Measurements from ENCODE around the gene CYTH4. TPM values are rescaled to one million over a fixed set of nuclear protein-coding genes. Genes with fewer than 3 reads are reported as not detected.

CYTH4 gene
- total RNA-seq, 4 donors from 2014 or later = 17.4 to 83.5 (median 34.4) TPM

DNA sequence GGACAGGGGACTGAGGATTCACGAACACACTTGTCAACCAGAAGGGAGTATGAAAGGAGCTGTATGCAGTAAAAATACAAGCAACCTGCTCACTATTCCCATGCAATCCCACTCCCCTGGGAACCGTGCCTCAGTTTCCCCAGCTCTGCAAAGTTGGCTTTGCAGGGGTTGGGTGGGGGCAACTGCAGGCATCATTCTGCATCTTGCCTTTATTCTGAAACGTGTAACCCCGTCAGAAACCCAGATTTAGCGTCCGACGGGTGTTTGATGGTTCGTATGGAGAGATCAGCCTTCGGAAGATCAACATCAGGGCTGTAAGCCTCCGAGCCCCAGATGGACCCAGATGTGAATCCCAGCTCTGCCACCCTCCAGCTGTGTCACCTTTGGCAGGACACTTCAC, 3.6 kb downstream of the CYTH4 start:
- TF ChIP-seq, protein P1, sequence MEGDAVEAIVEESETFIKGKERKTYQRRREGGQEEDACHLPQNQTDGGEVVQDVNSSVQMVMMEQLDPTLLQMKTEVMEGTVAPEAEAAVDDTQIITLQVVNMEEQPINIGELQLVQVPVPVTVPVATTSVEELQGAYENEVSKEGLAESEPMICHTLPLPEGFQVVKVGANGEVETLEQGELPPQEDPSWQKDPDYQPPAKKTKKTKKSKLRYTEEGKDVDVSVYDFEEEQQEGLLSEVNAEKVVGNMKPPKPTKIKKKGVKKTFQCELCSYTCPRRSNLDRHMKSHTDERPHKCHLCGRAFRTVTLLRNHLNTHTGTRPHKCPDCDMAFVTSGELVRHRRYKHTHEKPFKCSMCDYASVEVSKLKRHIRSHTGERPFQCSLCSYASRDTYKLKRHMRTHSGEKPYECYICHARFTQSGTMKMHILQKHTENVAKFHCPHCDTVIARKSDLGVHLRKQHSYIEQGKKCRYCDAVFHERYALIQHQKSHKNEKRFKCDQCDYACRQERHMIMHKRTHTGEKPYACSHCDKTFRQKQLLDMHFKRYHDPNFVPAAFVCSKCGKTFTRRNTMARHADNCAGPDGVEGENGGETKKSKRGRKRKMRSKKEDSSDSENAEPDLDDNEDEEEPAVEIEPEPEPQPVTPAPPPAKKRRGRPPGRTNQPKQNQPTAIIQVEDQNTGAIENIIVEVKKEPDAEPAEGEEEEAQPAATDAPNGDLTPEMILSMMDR (IDR thresholded peaks at IDR 0.05) = no peak
- DNase-seq (ENCODE audit: low spot score) (no peak), ATAC-seq (ENCODE audit: low FRiP score) (no peak)

DNA sequence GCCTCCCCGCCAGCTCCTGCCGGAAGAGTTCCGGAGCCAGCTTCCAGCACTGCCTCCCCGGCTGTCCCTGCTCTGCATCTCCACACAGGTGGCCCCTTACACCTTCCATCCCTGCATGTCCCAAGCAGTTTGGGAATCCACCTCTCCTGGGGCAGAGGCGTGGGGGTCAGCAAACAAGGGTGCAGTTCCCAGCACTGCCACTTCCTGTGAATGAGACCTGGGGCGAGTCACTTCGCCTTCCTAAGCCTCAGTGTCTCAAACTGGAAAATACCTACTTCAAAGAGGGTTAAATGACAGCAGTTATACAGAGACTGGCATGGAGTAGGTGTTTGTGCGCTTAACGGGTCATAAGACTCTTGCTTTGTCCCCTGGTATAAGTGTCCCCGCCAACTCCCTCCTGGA, 5.2 kb downstream of the CYTH4 start:
- no peak for ATAC-seq (ENCODE audit: low FRiP score)

DNA sequence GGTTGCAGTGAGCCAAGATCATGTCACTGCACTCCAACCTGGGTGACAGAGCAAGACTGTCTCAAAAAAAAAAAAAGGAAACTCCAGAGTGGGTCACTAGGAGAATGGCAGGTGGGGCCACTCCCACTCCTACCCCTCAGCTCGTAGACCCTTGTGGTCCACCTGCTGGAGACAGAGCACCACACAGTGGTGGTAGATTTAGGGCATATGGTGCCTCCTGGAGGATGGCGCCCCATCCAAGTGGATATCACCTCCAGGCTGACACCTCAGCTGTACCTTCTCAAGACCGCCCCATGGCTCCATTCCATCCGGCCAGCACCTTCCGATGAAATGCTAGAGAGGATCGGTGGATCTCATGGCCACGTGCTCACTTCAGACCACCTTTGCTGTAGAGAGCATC, 6.2 kb downstream of the CYTH4 start:
- no peak for ATAC-seq (ENCODE audit: low FRiP score)
- DNase-seq (ENCODE audit: low spot score) = no peak
- TF ChIP-seq, protein P1 (IDR thresholded peaks at IDR 0.05) = no peak

More for the DNA sequence above, 5.2 kb downstream of the CYTH4 start:
- no peak for DNase-seq (ENCODE audit: low spot score)
- TF ChIP-seq, protein P1 (IDR thresholded peaks at IDR 0.05) = no peak

DNA sequence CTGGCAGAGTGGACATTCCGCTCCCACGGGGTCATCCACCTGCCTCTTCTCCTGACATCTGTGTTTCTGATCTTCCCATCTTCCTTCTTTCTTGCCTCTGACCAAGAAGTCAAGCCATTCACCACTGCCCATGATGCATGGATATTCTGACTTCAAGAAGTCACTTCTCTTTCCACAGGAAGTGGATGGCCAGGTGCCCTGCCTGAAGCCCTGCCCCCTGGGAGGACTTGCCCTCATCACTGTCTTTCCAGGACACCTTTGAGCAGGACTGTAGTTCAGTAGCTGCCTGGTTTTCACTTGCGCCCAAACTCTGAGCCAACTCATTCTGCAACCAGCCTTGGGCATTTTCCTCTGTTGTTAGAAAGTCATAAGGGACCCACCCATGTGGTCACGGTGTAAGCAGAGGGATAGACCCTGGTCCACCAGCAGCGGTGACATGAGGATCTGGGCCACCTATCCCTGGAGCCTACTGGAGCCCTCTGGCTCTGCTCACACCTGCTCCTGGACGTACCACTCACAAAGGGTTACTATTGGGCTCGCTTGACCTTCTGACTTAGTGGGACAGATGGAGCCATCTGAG, 6.9 kb downstream of the CYTH4 start:
- TF ChIP-seq, protein P1 (IDR thresholded peaks at IDR 0.05) = no peak
- no peak for ATAC-seq (ENCODE audit: low FRiP score)
- DNase-seq (ENCODE audit: low spot score) = no peak

DNA sequence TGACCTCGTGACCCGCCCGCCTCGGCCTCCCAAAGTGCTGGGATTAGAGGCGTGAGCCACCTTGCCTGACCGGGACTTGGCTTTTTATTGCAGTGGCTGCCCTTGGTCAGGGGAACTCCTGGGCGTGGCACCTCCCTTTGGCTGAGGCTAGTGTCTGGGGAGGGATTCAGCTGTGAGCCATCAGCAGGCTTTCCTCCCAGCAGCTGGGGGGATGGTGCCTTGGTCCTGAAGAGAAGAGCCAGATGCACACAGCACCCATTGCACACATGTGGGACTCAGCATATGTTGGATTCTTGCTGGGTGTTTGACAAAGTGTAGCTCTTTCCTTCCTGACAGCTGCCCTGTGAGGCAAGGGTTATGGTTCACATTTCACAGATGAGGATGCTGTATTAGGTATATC, 8.4 kb downstream of the CYTH4 start:
- DNase-seq (ENCODE audit: low spot score) (no peak), ATAC-seq (ENCODE audit: low FRiP score) (no peak)
- TF ChIP-seq, protein P1 (IDR thresholded peaks at IDR 0.05) = no peak

DNA sequence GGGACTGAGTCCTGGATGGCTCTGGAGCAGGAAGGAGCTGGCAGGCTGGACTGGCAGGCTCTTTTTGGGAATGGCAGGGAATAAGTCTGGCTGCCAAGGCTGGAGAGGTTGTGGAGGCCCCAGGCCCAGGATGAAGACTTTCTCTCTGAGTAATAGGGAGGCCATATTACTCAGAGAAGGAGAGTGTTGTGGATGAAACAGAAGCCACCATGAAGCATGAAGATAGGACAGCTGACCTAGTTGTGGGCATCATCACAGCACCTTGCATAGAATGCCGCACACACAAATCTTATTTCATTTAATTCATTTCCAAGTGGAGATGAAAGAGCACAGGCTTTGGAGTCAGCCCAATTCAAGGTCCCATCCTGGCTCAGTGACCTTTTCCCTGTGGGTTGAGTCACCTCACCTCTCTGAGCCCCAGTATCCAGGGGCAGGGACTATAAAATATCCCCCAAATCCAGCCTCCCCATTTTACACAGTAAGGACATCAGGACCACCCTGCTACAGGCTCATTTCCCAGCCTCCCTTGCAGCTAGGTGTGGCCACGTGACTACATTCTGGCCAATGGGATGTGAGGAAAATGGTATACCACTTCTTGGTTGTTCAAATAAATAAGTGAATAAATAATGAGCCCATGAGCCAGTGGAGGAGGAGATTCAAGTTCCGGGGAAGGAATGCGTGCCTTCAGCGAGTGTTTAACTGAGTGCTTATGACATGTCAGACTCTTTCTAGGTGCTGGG, 9.4 kb downstream of the CYTH4 start:
- TF ChIP-seq, protein P1 (IDR thresholded peaks at IDR 0.05) = no peak
- ATAC-seq (ENCODE audit: low FRiP score) (no peak), DNase-seq (ENCODE audit: low spot score) (no peak)

DNA sequence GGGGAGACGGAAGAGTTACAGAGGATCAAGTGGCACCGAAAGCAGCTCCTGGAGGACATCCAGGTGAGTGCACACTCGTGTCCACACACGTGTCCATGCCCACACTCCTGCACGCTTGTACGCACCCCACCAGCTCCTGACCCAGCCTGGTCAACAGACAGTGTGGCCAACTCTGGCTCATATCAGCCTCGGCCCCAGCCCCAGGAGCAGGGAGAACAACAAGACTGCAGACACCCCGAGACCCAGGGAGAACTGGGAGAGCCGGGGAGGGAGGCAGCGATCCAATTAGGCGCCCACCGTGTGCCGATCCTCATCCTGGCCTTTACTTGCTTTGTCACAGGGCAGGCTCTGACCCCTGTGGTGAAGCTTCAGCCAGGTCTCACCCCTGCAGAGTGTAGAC, 10.3 kb downstream of the CYTH4 start:
- TF ChIP-seq, protein P1 (IDR thresholded peaks at IDR 0.05) = no peak
- no peak for ATAC-seq (ENCODE audit: low FRiP score)

More for the DNA sequence above, 10.3 kb downstream of the CYTH4 start:
- no peak for DNase-seq (ENCODE audit: low spot score)
